ENCODE data around the gene ANKRD52.

The ANKRD52 gene

DNA sequence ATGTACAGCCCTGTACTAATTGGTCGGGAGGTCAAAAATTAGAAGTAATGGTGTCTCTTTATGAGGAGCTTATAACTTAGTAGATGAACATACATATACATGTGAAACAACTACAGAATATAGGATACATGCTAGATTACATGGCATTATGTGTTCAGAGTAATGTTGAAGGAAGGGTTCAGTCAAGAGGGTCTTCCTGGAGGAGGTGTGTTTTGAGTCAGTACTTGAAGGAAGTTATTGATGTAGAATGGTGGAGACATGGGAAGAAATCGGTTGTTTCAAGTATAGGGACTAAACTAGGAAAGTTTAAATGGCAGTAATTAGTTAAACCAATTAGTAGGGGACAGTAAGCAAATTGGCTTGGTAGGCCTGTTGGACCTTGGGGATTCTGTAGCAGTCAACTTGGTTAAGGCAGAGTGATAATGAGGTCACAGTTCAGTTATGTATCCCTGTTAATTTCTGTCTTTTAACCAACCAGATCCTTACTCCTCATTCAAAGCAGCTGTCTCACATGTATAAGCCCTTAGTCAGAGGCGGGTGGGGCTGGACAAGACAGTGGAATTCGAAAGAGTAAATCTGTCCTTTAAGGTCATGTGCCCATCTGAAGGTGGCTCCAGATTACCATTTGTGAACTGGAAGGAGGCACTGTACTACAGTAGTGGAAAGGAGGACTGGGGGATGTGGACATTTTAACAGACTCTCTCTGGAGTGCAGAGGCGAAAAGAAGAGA, 3.5 kb upstream of the ANKRD52 start:
- ATAC-seq: peak; percentile 62
- TF ChIP-seq OSR1 (CRISPR knock-in tag; IDR thresholded peaks at IDR 0.05) (no peak), ZNF70 (CRISPR knock-in tag; IDR thresholded peaks at IDR 0.05) (no peak), PPARA (CRISPR knock-in tag; IDR thresholded peaks at IDR 0.05; ENCODE audit: borderline replicate concordance) (no peak), ZNF8 (CRISPR knock-in tag; IDR thresholded peaks at IDR 0.05) (no peak)

DNA sequence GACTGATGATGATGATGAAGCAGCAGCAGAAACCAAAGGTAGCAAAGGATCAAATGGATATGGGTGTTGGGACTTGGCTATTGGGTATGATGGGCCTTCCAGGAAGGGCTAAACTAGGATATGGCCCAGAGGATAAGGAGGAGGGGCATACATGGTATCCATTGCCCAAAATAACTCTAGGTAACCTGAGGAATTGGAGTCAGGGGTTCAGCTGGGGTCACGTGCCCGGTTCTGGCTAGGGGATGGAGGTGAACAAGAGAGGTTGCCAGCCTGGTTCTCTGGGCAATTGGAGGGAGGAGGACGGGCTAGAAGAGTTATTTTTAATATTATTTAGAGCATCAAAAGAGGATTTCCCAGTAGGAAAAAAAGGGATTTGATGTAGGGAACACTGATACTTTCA, 2.7 kb upstream of the ANKRD52 start:
- no peak for ATAC-seq

DNA sequence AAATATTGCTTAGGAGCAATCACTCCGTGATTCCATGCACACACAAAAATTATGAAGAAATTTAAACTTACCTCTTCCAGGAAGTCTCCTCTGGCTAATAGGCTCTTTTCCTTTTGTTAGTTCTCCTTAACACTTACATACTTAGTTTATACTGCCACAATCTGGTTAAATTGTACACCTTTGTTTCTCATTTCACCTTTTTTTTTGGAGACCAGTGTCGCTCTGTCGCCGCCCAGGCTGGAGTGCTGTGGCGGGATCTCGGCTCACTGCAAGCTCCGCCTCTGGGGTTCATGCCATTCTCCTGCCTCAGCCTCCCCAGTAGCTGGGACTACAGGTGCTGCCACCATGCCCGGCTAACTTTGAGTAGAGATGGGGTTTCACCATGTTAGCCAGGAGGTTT, 2.2 kb upstream of the ANKRD52 start:
- TF ChIP-seq, protein P1, sequence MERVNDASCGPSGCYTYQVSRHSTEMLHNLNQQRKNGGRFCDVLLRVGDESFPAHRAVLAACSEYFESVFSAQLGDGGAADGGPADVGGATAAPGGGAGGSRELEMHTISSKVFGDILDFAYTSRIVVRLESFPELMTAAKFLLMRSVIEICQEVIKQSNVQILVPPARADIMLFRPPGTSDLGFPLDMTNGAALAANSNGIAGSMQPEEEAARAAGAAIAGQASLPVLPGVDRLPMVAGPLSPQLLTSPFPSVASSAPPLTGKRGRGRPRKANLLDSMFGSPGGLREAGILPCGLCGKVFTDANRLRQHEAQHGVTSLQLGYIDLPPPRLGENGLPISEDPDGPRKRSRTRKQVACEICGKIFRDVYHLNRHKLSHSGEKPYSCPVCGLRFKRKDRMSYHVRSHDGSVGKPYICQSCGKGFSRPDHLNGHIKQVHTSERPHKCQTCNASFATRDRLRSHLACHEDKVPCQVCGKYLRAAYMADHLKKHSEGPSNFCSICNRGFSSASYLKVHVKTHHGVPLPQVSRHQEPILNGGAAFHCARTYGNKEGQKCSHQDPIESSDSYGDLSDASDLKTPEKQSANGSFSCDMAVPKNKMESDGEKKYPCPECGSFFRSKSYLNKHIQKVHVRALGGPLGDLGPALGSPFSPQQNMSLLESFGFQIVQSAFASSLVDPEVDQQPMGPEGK (CRISPR knock-in tag; IDR thresholded peaks at IDR 0.05; ENCODE audit: borderline replicate concordance): no peak
- no peak for TF ChIP-seq ZFP30 (CRISPR knock-in tag; IDR thresholded peaks at IDR 0.05)
- no peak for TF ChIP-seq GLIS3 (CRISPR knock-in tag; IDR thresholded peaks at IDR 0.05)
- no peak for TF ChIP-seq ZNF8 (CRISPR knock-in tag; IDR thresholded peaks at IDR 0.05)
- TF ChIP-seq, protein P2, sequence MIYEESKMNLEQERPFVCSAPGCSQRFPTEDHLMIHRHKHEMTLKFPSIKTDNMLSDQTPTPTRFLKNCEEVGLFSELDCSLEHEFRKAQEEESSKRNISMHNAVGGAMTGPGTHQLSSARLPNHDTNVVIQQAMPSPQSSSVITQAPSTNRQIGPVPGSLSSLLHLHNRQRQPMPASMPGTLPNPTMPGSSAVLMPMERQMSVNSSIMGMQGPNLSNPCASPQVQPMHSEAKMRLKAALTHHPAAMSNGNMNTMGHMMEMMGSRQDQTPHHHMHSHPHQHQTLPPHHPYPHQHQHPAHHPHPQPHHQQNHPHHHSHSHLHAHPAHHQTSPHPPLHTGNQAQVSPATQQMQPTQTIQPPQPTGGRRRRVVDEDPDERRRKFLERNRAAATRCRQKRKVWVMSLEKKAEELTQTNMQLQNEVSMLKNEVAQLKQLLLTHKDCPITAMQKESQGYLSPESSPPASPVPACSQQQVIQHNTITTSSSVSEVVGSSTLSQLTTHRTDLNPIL (CRISPR knock-in tag; IDR thresholded peaks at IDR 0.05; ENCODE audit: low read depth): no peak
- TF ChIP-seq TCF4 (CRISPR knock-in tag; IDR thresholded peaks at IDR 0.05; ENCODE audit: borderline replicate concordance): no peak
- no peak for TF ChIP-seq SNAI2 (CRISPR knock-in tag; IDR thresholded peaks at IDR 0.05)
- TF ChIP-seq OSR1 (CRISPR knock-in tag; IDR thresholded peaks at IDR 0.05): no peak
- no peak for TF ChIP-seq PPARA (CRISPR knock-in tag; IDR thresholded peaks at IDR 0.05; ENCODE audit: borderline replicate concordance)
- TF ChIP-seq, protein P3, sequence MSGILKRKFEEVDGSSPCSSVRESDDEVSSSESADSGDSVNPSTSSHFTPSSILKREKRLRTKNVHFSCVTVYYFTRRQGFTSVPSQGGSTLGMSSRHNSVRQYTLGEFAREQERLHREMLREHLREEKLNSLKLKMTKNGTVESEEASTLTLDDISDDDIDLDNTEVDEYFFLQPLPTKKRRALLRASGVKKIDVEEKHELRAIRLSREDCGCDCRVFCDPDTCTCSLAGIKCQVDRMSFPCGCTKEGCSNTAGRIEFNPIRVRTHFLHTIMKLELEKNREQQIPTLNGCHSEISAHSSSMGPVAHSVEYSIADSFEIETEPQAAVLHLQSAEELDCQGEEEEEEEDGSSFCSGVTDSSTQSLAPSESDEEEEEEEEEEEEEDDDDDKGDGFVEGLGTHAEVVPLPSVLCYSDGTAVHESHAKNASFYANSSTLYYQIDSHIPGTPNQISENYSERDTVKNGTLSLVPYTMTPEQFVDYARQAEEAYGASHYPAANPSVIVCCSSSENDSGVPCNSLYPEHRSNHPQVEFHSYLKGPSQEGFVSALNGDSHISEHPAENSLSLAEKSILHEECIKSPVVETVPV (CRISPR knock-in tag; IDR thresholded peaks at IDR 0.05): no peak
- TF ChIP-seq ARNTL (CRISPR knock-in tag; IDR thresholded peaks at IDR 0.05; ENCODE audit: borderline replicate concordance, low read depth): no peak
- no peak for TF ChIP-seq RARB (CRISPR knock-in tag; IDR thresholded peaks at IDR 0.05)
- TF ChIP-seq ESRRG (CRISPR knock-in tag; IDR thresholded peaks at IDR 0.05): no peak
- TF ChIP-seq CSDC2 (CRISPR knock-in tag; IDR thresholded peaks at IDR 0.05): no peak
- no peak for ATAC-seq

More for the DNA sequence above, 2.7 kb upstream of the ANKRD52 start:
- TF ChIP-seq PPARA (CRISPR knock-in tag; IDR thresholded peaks at IDR 0.05; ENCODE audit: borderline replicate concordance): no peak

DNA sequence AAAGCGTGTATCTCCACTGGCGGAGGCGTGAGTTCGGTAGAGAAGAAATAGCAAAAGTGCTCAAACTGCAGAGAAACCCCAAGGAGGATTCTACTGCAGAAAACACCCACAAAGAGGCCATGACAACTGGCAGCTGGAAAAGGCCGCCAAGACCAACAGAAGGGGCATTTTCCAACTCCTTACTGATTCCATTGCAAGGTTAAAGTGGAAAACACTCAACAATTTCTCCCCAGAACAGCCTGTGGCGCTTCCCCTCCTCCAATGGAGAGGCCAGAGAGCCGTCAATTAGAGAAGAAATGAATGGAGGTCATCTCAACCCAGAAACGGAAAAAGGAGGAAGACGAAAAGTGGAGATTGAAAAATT, 618 bp upstream of the ANKRD52 start:
- ATAC-seq: no peak; the same call in 1 of the 3 replicates
- no peak for TF ChIP-seq ISL1 (CRISPR knock-in tag; IDR thresholded peaks at IDR 0.05)
- TF ChIP-seq PPARA (CRISPR knock-in tag; IDR thresholded peaks at IDR 0.05; ENCODE audit: borderline replicate concordance): no peak
- TF ChIP-seq ZFP3 (CRISPR knock-in tag; IDR thresholded peaks at IDR 0.05): no peak
- TF ChIP-seq ZNF70 (CRISPR knock-in tag; IDR thresholded peaks at IDR 0.05): no peak
- TF ChIP-seq, protein P2 (CRISPR knock-in tag; IDR thresholded peaks at IDR 0.05; ENCODE audit: low read depth): no peak
- TF ChIP-seq, protein P4, sequence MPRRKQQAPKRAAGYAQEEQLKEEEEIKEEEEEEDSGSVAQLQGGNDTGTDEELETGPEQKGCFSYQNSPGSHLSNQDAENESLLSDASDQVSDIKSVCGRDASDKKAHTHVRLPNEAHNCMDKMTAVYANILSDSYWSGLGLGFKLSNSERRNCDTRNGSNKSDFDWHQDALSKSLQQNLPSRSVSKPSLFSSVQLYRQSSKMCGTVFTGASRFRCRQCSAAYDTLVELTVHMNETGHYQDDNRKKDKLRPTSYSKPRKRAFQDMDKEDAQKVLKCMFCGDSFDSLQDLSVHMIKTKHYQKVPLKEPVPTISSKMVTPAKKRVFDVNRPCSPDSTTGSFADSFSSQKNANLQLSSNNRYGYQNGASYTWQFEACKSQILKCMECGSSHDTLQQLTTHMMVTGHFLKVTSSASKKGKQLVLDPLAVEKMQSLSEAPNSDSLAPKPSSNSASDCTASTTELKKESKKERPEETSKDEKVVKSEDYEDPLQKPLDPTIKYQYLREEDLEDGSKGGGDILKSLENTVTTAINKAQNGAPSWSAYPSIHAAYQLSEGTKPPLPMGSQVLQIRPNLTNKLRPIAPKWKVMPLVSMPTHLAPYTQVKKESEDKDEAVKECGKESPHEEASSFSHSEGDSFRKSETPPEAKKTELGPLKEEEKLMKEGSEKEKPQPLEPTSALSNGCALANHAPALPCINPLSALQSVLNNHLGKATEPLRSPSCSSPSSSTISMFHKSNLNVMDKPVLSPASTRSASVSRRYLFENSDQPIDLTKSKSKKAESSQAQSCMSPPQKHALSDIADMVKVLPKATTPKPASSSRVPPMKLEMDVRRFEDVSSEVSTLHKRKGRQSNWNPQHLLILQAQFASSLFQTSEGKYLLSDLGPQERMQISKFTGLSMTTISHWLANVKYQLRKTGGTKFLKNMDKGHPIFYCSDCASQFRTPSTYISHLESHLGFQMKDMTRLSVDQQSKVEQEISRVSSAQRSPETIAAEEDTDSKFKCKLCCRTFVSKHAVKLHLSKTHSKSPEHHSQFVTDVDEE (CRISPR knock-in tag; IDR thresholded peaks at IDR 0.05): no peak

Data from SK-N-SH treated with all-trans-retinoic acid at 6 μM for 48 hours (cell line).